HG02938 (cell line): ENCODE results near the gene FBN1.

Source experiments
- ATAC-seq: cut with Tn5 transposase; IDR thresholded peaks from one replicate; pipeline ENCODE4 v1.9.1; 2021; ENCODE audit warnings: mild to moderate bottlenecking, moderate library complexity; ENCODE audit not compliant: unreplicated experiment

FBN1 gene

DNA sequence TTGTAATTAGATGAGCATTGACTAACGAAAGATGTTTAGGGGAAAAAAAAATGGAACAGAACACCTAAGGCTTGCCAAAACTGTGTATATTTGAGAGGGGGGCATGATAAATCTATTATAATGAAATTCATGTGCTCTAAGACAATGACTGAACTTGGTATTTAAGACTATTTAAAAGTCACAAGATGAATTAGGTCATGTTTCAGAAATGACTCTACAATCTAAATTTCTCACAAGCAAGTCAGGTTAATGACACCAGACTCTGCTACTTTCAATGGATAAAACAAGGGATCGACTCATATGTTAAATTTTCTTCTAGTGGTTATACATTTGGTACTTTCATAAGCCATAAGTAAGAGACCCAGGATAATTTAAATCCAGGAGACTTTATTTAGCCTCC, 235.9 kb downstream of the FBN1 start:
- ATAC-seq, result no peak

DNA sequence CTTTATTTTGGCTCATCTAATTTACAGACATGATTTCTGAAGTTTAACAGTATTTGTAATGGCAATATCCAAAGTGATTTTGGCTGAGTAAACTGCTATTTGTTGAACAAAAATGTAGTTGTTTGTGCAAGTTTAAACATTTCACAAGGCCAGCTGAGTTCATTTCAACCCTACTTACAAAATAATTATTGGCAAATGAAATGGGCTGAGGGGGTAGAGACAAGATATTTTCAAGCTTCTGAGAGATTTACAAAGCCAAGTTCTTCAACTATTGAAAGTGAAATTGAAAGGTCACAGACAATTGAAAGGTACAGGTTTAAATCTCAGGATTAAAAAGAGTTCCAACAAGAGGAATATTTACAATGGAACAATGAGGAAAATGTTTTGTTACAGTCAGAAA, 237.2 kb downstream of the FBN1 start:
- no peak for ATAC-seq

DNA sequence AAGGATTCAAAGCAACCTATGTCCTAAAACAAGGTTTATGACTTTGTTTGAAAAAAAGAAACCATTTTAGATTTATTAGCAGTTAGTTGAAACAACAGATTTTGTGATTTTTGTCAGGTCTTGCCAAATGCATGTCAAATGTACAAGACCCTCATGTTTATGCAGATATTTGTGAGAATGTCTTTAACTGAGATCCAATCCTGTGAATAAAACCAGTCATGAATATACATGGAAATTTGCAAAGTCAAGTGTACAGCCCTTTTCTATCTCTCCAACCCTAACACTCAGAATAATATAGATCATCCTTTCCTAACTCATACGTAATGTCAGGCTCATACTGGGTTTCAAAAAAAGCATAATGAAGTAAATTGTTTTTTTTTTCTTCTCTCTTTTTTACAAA, 237.9 kb downstream of the FBN1 start:
- no peak for ATAC-seq

DNA sequence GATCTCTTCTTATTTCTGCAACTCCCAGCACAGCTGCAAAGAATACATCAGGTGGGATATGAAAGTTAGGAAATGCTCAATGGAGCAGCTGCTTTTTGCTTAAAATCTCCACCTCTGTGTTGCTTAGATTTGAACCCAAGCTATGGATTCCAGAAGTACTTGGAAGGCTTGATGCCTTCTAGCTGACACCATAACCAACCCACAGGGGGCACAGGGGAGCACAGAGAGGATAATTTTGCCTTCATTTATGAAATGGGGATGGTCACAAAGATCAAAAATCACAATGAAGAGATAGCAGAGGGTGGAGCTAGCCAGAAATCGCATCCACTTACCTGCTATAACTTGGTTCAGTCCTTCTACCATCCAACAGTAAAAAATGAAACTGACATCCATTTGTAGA, 238.6 kb downstream of the FBN1 start:
- no peak for ATAC-seq

DNA sequence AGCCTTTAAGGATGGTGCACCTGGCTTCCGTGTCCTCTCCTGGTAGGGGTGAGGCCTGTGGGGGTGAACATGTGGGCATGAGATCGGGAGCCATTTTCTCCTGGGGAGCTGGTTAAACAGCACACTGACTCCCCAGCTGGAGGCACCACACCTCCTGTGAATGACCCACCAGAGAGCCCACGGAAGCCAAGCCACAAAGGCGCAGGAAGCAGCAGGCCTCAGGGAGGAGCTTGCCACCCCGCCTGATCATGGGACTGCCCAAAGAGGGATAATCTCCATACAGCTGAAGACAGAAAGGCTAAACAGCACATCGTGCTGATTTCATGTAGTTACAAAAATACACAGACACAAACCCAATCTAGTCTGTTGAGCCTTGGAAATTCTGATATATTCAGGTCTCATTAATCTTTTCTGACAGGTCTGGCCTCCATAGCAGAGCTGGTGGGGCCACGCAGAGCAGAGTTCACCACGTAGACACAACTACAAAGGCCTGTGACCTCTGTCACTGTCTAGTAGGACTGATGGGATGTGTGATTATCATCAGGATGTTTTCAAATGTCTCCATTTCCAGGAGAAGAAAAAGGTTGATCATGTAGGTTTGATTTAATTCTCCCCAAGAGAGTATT, 239.1 kb downstream of the FBN1 start:
- ATAC-seq, result no peak

DNA sequence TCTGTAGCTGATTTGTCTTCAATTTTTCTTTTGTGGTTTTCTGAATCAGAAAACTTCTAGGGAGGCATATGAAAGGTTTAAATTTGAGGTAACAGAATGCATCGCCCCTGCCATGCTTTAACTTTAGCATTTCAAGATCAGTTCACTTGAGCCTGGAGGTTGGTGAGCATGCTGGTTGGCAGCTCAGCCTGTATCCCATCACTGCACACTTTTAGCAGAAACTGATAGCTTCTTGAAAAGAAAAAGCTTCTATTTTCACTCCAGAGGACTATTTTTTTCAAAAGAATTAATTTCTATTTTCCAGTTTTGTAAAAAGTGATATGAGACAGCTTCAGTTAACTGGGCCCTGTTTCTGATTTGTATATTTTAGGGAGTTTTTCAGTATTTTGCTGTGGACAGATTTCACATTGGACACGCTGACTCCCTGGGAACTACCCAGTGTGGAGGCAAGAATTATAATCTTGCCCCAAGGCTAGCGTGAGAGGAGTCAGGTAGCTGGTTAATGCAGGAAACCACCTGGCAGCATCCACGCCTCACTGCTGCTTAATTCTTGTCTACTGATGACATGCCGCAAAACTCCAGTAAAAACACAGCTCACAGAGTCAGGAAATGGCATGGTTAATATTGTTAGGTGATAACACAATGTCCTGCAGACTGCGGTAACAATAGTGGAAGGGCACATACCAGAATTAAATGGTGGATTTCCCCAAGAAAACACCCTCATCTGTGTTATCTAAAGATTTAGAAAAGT, 242.9 kb downstream of the FBN1 start:
- ATAC-seq, result peak; percentile 49

DNA sequence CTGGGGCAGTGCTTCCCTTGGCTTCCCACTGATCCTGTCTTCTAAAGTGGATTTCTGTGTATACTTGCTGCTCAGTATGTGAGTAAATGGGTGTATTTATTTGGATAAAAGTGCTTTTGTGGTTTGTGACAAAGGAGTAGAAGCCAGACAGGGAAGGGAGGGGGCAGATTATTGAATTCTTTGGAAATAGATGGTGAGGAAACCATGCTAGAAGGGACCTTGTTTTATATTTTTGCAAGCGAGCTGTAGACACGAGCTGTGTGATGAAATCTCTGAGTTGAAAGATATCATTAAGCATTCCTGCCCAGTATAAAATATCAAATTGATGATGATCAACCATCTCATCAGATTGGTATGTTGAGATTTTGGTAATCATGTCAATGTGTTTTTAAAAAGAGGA, 245.4 kb downstream of the FBN1 start:
- ATAC-seq, result no peak

DNA sequence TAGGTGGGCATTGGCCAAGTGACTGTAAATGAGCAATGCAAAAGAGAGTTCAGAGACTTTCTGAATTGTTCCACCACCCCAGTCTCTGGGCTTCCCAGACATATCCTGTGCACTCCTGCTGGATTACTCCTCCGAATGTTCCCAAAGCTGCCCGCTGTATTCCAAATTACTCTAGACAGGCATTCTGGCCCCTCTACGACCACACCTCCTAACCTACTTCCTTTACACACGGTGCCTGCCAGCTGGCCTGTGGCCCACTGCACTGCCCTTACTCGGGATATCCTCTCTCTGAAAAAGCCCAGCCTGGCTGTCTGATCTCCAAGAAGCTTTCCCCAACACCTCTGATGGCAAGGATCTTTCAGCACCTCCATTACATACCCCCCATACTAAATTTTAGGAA, 247.7 kb downstream of the FBN1 start:
- ATAC-seq, result no peak

DNA sequence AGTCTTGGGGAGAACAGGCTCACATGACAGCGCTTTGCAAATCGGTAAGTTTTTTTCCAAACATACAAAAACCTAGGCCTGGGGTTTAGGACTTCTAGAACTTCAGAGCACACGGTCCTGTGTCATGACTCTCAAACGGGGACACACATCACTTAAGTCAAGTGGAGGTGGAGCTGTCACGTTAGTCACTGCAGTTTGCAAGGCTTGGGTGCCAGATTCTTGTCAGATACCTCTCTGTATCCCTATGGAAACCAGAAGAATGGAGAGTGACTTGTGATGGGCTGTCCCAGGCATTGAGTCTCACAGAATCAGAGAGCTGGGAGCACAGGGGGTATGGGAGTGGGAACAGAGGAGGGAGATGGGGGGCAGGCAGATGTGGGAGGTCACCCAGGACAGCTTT, 249.5 kb downstream of the FBN1 start:
- no peak for ATAC-seq

DNA sequence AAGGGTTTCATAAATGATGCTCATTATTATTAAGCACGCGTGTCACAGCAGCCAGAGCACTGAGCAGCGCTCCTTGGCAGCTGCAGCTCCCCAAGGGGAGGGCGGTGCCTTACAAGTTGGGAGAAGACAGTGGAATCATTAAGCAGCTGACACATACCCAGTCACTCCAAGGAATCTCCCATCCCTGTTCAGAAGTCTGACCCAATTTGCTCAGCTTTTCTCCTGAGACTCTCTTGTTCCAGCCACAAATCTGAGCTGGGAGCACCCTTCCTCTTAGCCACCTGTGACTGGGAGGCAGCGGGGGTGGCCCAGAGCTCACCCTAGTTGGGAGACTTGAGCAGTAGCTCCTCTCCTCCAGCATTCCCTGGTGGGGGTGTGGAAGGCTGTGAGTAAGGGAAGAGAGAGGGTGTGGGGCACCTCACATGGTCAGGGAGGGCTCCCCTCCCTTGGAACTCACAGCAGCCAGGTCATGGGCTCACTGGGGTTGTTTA, 249.9 kb downstream of the FBN1 start:
- no peak for ATAC-seq

DNA sequence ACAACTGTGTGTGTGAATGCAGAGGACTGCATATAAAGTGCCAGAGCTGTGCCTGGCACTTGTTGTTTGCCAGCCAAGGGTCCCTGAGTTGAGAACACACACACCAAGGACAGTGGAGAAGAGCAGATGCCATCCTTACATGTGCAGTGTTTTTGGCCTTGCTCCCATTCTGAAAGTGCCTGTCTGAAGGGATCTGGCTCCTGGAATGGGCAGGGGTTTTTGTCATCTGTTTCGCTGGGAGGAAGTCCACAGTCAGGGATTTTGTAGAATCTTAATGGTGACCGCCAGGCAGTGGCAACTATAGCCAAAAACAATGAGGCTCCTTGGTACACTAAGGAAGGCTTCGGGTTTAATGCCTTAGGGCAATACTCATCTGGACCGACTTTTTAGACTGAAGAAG, 250.5 kb downstream of the FBN1 start:
- ATAC-seq, result no peak

DNA sequence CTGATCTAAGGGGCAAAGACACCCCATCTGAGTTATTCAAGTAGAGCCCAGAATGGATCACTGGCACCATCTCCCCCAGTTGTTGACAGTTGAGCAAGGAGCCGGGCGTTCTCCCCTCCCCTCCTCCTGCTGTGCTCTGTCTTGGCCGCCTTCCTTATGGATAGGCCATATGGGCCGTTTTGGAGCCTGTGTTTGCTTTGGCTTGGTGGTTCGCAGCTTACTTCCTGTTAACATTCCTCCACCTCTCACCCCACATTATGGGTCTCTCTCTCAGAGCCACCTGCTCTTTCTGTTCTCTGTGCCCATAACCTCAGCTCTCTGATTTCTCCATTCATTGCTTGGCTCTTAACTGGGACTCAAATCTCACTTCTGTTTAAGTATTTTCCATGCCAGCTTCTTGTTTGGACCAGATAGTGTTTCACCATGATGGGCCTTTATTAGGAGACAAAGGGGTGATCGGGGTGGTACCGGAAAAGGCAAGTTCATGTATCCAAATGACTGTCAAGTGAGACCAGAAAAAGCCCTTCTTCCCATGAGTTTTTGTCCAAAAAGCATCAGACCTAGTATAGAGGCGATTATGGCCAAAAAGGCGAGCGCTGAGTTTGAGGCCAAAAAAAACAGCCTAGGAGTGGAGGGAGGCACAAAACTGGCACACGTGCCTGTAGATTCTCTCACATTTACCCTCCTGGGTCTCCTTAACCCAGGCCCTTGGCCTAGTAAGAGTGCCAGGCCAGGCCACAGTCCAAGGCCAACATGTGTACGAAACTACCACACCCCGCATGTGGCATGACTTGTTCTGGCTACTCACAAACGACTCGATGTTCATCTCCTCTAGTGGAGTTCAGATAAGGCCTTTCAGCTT, 251.6 kb downstream of the FBN1 start:
- ATAC-seq, result no peak

DNA sequence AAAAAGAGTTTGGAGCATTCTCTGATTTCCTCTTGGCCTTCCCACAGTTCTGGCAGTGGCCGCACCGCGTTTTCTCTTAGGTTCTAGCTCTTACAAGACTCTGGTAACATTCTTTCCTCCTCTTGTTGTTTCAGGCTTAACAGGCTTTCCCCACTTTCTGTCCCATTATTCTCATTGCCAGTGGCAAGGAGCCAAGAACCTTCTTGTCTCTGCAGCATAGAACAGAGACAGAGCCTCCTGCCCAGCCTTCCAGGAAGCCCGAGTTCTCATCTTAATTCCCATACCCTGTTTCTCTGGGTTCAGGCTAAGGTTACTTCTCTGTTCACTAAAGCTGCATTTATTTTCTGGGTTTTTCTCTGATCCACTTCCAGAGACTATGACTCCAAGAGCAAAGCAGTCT, 253.2 kb downstream of the FBN1 start:
- ATAC-seq, result no peak

DNA sequence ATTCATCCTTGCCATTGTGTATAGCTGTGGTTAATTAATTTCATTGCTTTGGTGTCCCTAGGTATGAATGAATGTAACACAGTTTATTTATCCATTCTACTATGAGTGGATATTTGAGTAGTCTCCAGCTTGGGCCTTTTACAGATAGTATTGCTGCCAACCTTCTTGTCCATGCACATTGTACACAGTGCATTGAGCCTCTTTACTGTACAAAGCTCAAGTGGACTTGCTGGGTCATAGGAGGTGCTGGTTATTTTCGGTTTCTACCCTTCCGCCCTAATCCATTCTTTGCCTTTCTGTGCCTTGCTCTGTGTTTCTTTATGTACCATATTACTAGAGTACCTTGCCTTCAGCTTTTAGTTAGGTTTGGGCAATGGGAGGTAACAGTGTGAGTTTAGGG, 253.6 kb downstream of the FBN1 start:
- ATAC-seq, result no peak

DNA sequence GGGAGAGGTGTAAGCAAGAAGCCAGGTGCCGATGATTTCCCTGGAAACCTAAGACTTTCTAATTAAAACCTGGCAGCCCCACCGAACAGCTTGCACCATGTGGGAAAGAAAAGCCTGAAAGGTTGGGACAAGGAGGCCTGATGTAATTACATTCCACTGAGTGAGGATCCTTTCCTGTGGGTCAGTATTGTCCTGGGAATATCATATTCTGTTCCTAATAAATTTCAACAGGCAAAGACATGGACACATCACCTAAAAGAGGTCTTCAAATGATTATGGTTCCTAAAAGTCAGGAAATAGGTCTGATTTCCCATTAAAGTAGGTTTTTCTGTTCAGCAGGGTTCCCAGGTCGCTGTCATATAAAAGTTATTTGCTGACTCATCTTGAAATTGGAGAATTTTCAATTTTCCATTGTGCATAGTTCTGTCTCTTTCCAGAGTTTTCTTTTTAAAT, 255.8 kb downstream of the FBN1 start:
- ATAC-seq, result no peak

DNA sequence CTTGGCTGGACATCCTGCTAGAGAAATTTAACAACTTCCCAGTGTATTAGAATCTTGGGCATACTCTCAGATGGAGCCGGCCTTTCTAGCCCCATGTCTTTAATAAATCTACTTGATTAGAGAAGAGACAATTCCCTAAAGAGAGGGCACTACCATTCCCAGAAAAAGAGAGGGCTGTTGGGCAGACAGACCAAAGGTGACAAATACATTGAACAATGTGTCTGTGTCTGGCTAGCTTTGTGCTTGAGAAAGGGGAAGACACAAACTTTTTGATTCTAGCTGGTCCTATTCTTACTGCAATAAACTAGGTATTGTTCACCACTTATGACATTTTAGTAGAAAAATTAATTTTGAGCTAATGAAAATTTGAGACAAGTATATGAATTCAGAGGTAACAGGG, 256.6 kb downstream of the FBN1 start:
- ATAC-seq, result no peak

DNA sequence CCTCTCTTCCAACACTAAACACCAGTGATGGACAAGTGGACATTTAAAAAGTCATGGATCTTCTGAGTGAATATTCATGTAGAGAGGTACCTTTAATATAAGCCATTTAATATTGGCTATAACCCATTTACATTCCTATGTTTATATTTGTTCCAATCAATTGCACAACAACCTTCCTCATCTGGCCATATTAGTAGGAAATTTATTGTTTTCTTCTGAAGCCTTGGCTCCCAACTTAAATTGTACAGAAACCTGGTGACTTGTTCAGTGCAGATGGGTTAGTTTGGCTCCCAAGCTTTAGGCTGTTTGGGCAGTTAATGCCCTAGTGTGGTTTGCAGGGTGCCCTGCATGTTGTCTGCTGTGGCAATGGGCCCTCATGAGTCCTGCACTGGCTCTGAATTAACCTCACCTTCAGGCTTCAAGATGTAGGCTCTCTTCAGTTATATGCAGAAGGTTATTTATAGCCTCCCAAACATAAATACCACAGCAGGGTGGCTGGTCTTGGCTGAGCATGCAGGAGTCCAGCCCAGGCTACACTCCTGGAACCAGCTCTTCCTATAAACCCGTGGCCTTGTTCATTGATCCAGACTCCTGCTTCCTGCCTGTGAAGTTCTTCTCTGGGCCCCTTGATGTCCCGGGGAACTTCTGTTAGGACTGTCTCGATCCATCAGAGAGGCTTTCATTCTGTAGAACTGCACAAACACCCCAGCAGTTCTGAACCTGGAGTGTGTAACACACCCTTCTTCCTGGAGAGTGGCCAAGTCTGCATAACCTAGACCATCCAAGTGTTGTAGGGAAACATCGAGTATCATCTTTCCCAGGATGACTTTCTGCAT, 257.3 kb downstream of the FBN1 start:
- no peak for ATAC-seq

DNA sequence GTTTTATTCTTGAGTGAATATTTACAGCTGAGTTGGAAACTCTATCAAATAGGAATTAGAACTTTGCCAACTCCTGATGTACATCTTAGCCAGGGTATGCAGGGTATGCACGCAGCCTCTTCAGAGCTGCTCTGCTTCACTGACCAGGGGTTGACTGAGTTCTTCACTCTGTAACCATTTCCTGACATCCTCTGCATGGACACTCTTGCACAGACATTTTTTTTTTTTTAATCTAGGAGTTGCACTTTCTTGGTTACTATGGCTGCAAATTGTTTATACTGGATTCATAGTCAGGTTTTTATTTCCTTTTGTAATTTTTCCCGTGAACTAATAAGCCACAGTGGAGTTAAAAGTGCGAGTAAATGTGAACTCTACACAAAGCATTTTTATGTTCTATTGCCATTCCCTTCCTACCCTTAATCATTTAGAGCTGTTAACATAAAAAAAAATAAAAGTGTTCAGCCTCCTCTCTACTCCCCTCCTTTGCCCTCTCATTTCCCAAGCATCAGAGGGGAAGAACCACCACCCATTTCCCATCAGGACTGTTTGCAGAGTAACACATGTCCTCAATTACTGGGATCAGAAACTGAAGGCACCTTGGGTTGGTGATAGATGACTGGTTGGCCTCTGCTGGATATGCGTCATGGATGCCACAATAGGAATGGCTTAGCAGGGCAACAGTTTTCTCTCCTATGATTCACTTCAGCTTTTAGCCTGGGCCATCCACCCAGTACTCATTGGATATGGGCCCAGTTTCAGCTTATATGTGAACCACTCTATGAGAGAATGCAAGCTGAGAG, 260.3 kb downstream of the FBN1 start:
- ATAC-seq, result no peak

DNA sequence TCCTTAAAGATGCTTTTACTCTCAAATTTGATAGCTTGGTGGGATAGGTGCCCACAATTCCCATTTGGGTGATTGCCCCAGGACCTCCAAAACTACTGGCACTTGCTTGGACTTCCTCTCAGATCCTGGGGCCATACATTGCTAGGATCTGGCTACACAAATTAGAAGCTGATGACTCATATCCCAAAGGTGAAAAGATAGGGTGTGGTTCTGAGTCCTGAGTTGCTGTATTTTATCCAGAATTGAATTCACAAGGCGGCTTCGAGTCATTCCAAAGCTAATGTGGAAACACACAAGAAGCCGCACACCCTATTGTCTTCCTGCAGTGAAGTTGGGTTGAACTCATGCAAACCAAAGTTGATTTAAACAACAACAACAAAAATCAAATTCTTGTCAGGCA, 260.9 kb downstream of the FBN1 start:
- no peak for ATAC-seq

DNA sequence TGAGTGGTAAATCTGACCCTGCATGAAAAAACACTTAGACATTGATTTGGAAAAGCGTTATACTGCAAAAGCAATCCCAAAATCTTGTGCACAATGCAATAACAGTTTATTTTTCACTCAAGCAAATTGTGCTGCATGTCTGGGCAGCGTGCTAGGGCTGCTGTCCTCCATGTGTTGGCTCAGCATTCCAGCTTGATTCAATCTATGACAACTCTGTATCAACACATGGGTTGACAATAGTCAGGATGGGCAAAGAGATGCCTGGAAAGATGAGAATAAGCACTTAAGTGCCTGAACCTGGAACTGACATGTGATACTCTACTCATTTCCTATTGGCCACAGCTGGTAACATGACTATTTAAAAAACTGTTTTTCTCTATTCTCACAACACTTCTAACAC, 262.5 kb downstream of the FBN1 start:
- ATAC-seq, result no peak
